ENCODE data around the gene YIPF3.

YIPF3 gene

DNA sequence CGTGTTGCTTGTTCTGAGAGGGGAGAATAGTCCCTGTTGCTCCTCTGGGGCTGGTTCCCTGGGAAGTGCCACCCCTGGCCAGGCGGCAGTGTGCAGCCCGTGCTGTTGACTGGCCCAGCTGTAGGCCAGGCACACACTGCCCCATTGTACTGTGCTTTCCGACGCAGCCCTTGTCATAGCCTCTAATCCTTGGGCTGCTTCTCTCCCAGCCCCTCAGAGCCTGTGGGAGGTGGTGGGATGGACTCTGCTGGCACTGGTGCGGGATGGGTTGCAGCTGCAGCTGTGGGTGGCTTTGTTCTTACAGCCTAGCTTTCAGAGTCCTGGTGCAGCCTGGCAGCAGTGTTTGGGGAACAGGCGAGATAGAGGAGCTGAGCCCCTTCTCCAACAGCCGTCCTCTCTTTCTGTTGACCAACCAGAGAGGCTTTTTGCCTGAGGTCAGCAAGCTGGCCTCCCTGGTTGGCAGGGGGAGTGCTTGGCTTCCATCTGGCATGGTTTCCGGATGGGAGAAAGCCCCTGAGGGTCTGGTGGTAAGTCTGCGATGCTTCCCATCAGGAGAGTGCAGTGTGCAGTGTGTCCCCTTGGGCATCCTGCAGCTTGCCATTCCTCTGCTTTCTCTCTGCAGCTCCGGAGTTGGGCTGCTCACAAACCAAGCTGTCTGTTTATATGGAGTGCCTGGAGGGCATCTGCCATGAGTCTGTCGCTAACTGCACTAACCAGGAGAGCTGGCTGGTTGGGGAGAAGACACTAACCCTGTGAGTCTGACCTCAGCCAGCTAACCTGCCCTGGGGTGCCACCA lies 27.3 kb downstream of the YIPF3 start:
- no peak for DNase-seq (ENCODE audit: extremely low spot score)
- ChIA-PET POLR2A (interaction anchor here (1.1 to 3.0 kb wide), 4 partner anchors 12 to 27 kb away, joined by 3 to 9 read pairs (median 3); partner anchors contain the start of genes TJAP1 and YIPF3), CTCF (interaction anchor here (1.2 kb wide), 1 partner anchor 12 kb away, joined by 4 read pairs; the partner anchor contains the start of gene TJAP1)
- TF ChIP-seq LEF1 (IDR thresholded peaks at IDR 0.05; ENCODE audit: borderline replicate concordance) (no peak), SP1 (IDR thresholded peaks at IDR 0.05) (no peak), FOXM1 (IDR thresholded peaks at IDR 0.05; ENCODE audit: borderline replicate concordance) (no peak), TARDBP (IDR thresholded peaks at IDR 0.05) (no peak), ELF4 (IDR thresholded peaks at IDR 0.05) (no peak), SUZ12 (IDR thresholded peaks at IDR 0.05) (no peak), FOXK2 (IDR thresholded peaks at IDR 0.05) (no peak), ZNF384 (IDR thresholded peaks at IDR 0.05) (no peak), BHLHE40 (IDR thresholded peaks at IDR 0.05; ENCODE audit: borderline replicate concordance) (no peak), NFRKB (IDR thresholded peaks at IDR 0.05) (no peak), FOXA1 (IDR thresholded peaks at IDR 0.05) (no peak), CTBP1 (IDR thresholded peaks at IDR 0.05; ENCODE audit: borderline replicate concordance) (no peak)
- TF ChIP-seq, protein P1, sequence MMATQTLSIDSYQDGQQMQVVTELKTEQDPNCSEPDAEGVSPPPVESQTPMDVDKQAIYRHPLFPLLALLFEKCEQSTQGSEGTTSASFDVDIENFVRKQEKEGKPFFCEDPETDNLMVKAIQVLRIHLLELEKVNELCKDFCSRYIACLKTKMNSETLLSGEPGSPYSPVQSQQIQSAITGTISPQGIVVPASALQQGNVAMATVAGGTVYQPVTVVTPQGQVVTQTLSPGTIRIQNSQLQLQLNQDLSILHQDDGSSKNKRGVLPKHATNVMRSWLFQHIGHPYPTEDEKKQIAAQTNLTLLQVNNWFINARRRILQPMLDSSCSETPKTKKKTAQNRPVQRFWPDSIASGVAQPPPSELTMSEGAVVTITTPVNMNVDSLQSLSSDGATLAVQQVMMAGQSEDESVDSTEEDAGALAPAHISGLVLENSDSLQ (IDR thresholded peaks at IDR 0.05), result no peak

DNA sequence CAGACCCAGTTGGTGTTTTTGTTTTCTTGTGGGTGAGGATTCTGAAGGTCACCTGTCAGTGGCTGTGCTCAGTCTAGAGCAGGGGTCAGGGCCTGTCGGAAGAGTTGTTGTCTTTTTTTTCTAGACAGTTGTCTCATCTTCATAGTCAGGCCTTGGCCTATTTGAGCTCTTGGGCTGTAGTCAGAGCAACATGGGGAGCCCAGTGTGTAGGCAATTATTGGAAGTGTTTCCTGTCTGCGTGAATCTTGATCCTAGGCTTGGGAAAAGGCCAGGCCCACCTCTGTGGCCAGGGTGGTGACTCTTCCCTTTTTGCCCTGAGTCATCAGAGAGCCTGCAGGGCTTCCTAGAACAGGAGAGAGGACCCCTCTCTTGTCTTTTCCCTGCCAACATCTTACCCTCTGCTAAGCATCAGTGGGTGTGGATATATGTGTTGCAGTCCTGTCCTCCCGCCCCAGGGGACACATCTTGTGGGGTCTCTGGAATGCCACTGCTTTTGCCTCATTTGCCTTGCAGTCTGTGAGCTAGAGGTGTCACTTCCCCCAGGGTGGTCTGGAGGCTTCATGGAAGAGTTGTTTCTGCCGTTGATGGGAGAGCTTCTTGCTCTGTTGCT lies 28.0 kb downstream of the YIPF3 start:
- DNase-seq (ENCODE audit: extremely low spot score), result no peak
- TF ChIP-seq SP1 (IDR thresholded peaks at IDR 0.05), result no peak
- POLR2A ChIA-PET, result interaction anchor here (1.1 to 3.0 kb wide), 4 partner anchors 11 to 28 kb away, joined by 3 to 9 read pairs (median 3); partner anchors contain the start of genes TJAP1 and YIPF3
- CTCF ChIA-PET, result interaction anchor here (1.2 to 3.1 kb wide), 2 partner anchors 11 to 17 kb away, joined by 4 to 13 read pairs; partner anchors contain the start of gene TJAP1

DNA sequence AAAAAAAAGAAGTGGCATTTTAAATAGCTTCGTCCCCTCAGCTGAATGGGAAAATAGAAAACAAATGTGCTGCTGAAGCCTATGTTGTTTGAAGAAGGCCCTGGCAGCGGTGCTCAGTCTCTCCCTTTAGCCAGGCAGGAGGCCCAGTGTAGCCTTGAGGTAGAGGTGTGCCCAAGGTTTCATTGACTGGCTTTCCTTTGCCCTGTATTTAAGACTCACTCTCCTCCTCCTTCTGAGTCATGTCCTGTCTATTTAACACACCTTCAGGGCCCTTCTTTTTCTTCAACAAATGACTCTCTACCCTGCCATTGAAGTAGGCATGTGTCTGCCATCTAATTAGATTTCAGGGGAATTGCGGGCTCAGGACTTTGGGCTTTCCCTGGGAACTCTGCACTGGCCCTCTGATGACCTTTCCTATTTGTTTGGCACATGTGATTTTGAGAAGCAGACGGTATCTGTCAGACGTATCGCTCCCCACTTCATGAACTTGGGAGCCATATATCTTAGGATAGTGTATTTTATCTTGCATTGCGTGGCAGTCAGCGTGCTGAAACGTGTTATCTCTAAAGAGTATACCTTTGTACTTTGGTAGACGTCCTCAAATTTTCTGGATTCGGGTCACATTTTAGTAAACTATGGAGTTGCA lies 35.0 kb downstream of the YIPF3 start:
- ChIA-PET CTCF (no interaction called here), POLR2A (no interaction called here)
- DNase-seq (ENCODE audit: extremely low spot score), result no peak
- TF ChIP-seq ELF4 (IDR thresholded peaks at IDR 0.05) (no peak), FOXA1 (IDR thresholded peaks at IDR 0.05) (no peak), SP1 (IDR thresholded peaks at IDR 0.05) (no peak), FOXM1 (IDR thresholded peaks at IDR 0.05; ENCODE audit: borderline replicate concordance) (no peak), BHLHE40 (IDR thresholded peaks at IDR 0.05; ENCODE audit: borderline replicate concordance) (no peak), FOXK2 (IDR thresholded peaks at IDR 0.05) (no peak)
- TF ChIP-seq, protein P1 (IDR thresholded peaks at IDR 0.05), result no peak

DNA sequence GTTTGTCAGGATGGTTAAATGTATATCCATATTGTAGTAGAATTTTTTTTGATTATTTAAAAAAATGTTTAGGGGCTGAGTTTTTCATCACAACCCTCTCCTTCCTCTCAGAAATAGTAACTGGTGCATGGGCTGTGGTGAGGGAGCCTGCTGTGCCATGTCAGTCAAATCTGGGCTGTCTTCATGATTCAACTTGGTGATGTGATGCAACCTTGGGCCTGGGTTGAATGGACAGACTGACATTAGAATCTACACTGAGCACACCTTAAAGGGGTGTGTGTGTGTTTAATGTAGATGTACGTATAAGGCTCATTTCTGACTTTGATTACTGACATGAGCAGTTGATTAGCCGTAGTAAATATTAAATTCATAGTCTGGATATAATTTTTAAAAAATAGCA lies 35.7 kb downstream of the YIPF3 start:
- no peak for DNase-seq (ENCODE audit: extremely low spot score)
- TF ChIP-seq, protein P1 (IDR thresholded peaks at IDR 0.05), result peak; percentile 60
- no peak for TF ChIP-seq CTBP1 (IDR thresholded peaks at IDR 0.05; ENCODE audit: borderline replicate concordance)
- ChIA-PET CTCF (no interaction called here), POLR2A (no interaction called here)

DNA sequence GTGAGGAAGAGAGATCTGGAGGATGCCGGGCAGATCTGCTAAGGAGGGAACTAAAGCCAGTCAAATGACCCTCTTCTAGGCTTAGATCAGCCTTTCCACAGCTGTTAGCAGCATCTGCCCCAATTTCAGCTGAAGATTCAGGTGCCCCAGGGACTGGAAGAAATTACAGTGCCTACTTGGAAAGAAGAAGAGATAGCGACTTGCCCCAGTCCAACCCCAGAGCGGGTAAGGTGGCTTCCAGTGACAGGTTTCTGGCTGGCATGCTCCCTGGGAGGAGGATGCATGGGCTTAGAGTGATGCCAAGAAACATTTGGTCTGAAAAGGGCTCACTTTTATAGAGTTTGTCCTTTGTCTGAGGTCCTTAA lies 38.7 kb downstream of the YIPF3 start:
- TF ChIP-seq LEF1 (IDR thresholded peaks at IDR 0.05; ENCODE audit: borderline replicate concordance), result no peak
- TF ChIP-seq TARDBP (IDR thresholded peaks at IDR 0.05), result no peak
- no peak for TF ChIP-seq ARNT (IDR thresholded peaks at IDR 0.05)
- no peak for TF ChIP-seq BHLHE40 (IDR thresholded peaks at IDR 0.05; ENCODE audit: borderline replicate concordance)
- TF ChIP-seq FOXM1 (IDR thresholded peaks at IDR 0.05; ENCODE audit: borderline replicate concordance), result no peak
- TF ChIP-seq CTBP1 (IDR thresholded peaks at IDR 0.05; ENCODE audit: borderline replicate concordance), result no peak
- no peak for TF ChIP-seq HDGF (IDR thresholded peaks at IDR 0.05; ENCODE audit: borderline replicate concordance)
- ChIA-PET CTCF (interaction anchor here (0.6 to 1.5 kb wide), 2 partner anchors 8 to 12 kb away, joined by 4 to 8 read pairs; no protein-coding TSS in a partner anchor), POLR2A (interaction anchor here (0.6 to 1.8 kb wide), 17 partner anchors 9 to 439 kb away, joined by 3 to 18 read pairs (median 4); partner anchors contain the start of genes ABCC10, CUL7, DLK2 and LRRC73)
- no peak for DNase-seq (ENCODE audit: extremely low spot score)

DNA sequence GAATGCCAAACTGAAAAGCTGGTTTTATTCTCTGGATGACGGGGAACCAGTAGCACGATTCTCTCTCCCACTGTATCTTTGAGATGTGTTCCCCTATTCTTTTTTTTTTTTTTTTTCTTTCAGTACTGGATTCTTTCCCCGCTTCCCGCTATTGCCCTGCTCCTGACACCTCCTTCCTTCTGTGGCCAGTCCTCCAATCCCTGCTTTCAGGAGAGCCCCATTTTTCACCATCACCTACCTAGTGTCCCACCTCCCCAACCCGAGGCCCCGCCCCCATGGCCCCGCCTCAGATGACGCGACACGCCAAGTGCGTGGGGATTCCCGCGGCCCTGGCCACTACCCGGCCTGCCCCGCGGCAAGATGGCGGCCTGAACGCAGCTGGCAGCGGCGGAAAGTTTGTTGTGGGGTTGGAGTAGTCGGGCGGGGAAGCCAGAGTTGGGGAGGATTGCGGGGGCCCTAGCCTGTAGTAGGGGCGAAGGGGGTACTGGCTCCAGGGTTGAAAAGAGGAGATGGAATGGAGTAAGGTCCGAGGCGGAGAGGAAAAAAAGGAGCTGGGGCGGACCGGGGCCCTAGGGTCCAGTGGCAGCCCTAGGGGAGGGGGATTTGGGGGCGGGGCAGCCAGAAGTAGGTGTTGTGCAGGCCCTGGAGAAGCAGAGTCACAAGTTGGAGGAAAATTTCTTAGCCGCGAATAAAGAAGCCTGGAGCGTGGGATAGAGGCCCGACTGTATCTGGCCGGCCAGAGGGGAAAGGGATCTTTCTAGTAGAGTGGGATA lies 39.3 kb downstream of the YIPF3 start, which contains the start of gene TJAP1:
TJAP1 (plus strand) TSS at position 336 of the 773 bp plus-strand sequence. CDS start 21,432 bp downstream, outside the sequence.
- ChIA-PET POLR2A (interaction anchor here (0.6 to 1.8 kb wide), 17 partner anchors 8 to 439 kb away, joined by 3 to 18 read pairs (median 4); partner anchors contain the start of genes ABCC10, CUL7, DLK2 and LRRC73), CTCF (interaction anchor here (0.6 to 1.5 kb wide), 2 partner anchors 9 to 12 kb away, joined by 4 to 8 read pairs; no protein-coding TSS in a partner anchor)
- TF ChIP-seq NFRKB (IDR thresholded peaks at IDR 0.05) (peak; percentile 62; the same call in 1 of the 2 replicates), L3MBTL2 (conservative IDR thresholded peaks at IDR 0.05) (0 out of 2 replicates have a peak, but pooled peaks have one; percentile 31), ZNF384 (IDR thresholded peaks at IDR 0.05) (peak; percentile 65; the same call in 1 of the 2 replicates), CTBP1 (IDR thresholded peaks at IDR 0.05; ENCODE audit: borderline replicate concordance) (no peak), ELF4 (IDR thresholded peaks at IDR 0.05) (0 out of 2 replicates have a peak, but pooled peaks have one; percentile 23), BHLHE40 (IDR thresholded peaks at IDR 0.05; ENCODE audit: borderline replicate concordance) (no peak)
- TF ChIP-seq, protein P1 (IDR thresholded peaks at IDR 0.05), result peak; percentile 74
- peak; percentile 97 for DNase-seq (ENCODE audit: extremely low spot score)
